ENCODE data around the gene B3GNT2.

- TF ChIP-seq POLR2AphosphoS5 (IDR thresholded peaks at IDR 0.05; ENCODE audit: insufficient read depth, low read depth, low read length) = no peak
- TF ChIP-seq CTCF (IDR thresholded peaks at IDR 0.05; ENCODE audit: extremely low read depth in 1 of 2, insufficient read depth in 1 of 2, low read depth in 1 of 2, low read length in 2 of 2) = no peak
Measured at GRCh38 chr2:62217421-62217820, 21.5 kb downstream of the B3GNT2 start.
